Measurements from ENCODE around the gene DLG2.
A peak's percentile ranks its signal among the peaks of the same experiment; 100 is the strongest.

The DLG2 gene

GRCh38 chr11:85595285-85595884, 31.8 kb downstream of the DLG2 start:
- Histone ChIP-seq H3K36me3 (ENCODE audit: control insufficient read depth, low read length) (no peaks in the 10 kb centered on the region), H3K9me2 (replicated peaks; ENCODE audit: control insufficient read depth, low read length) (no peaks in the 10 kb centered on the region), H3F3A (ENCODE audit: control insufficient read depth, insufficient read depth) (no peaks in the 10 kb centered on the region), H4K20me1 (ENCODE audit: control insufficient read depth, insufficient read depth, low read depth, low read length) (no peaks in the 10 kb centered on the region), H3K27ac (ENCODE audit: low read depth, low read length) (no peak overlapping the region), H3K27me3 (ENCODE audit: control insufficient read depth, low read length) (no peaks in the 10 kb centered on the region), H3K4me3 (ENCODE audit: low read length) (no peak overlapping the region), H3K9me3 (ENCODE audit: control insufficient read depth, insufficient read depth, low read length) (no peaks in the 10 kb centered on the region), H3K4me2 (ENCODE audit: low read length) (no peak overlapping the region), H3K4me1 (ENCODE audit: control insufficient read depth, low read length) (no peaks in the 10 kb centered on the region), H3K79me2 (ENCODE audit: control insufficient read depth, low read length) (no peaks in the 10 kb centered on the region)
- TF ChIP-seq, protein P1, sequence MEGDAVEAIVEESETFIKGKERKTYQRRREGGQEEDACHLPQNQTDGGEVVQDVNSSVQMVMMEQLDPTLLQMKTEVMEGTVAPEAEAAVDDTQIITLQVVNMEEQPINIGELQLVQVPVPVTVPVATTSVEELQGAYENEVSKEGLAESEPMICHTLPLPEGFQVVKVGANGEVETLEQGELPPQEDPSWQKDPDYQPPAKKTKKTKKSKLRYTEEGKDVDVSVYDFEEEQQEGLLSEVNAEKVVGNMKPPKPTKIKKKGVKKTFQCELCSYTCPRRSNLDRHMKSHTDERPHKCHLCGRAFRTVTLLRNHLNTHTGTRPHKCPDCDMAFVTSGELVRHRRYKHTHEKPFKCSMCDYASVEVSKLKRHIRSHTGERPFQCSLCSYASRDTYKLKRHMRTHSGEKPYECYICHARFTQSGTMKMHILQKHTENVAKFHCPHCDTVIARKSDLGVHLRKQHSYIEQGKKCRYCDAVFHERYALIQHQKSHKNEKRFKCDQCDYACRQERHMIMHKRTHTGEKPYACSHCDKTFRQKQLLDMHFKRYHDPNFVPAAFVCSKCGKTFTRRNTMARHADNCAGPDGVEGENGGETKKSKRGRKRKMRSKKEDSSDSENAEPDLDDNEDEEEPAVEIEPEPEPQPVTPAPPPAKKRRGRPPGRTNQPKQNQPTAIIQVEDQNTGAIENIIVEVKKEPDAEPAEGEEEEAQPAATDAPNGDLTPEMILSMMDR (IDR thresholded peaks at IDR 0.05; ENCODE audit: low read depth, low read length, poor library complexity, severe bottlenecking): peak; percentile 52
- TF ChIP-seq EZH2phosphoT487 (IDR thresholded peaks at IDR 0.05; ENCODE audit: borderline replicate concordance, low read length): no peak

DNA sequence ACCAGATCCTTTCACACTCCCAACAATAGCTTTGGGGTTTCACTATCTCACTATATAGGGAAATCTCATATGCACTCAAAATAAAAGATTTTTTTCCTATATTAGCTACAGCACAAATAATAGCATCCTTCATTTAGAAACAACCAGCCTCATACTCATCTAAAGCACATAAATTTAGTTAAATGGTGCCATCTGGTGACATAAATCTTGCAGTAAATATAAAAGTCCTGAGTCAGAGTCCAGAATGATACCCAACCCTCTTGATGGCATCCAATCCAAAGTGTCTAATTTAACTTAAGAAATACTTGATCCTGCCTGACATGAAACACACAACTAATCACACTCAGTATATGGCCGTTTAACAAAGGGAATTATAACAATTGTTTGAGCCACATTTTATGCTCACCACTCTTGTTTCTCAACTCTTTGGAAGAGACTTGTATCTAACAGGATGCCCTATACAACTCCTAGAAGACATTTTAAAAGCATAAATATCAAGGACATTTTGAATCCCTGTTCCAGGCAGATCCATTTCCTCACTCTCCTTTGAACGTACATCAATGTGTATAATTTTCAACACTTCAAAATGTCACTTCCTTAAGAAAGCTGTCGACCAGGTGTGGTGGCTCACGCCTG, 36.2 kb downstream of the DLG2 start:
- Histone ChIP-seq H3K9me3 (ENCODE audit: control insufficient read depth, insufficient read depth, low read length) (peaks cover 4% of the 10 kb centered on the region; the same call in 1 of the 2 replicates), H3K4me1 (ENCODE audit: control insufficient read depth, low read length) (no peaks in the 10 kb centered on the region), H3K27ac (ENCODE audit: low read depth, low read length) (no peak overlapping the region), H3K9me2 (replicated peaks; ENCODE audit: control insufficient read depth, low read length) (no peaks in the 10 kb centered on the region), H3K79me2 (ENCODE audit: control insufficient read depth, low read length) (no peaks in the 10 kb centered on the region), H3K4me3 (ENCODE audit: low read length) (no peak overlapping the region), H4K20me1 (ENCODE audit: control insufficient read depth, insufficient read depth, low read depth, low read length) (no peaks in the 10 kb centered on the region), H3F3A (ENCODE audit: control insufficient read depth, insufficient read depth) (no peaks in the 10 kb centered on the region), H3K4me2 (ENCODE audit: low read length) (no peak overlapping the region), H3K27me3 (ENCODE audit: control insufficient read depth, low read length) (no peaks in the 10 kb centered on the region), H3K36me3 (ENCODE audit: control insufficient read depth, low read length) (no peaks in the 10 kb centered on the region)
- no peak for TF ChIP-seq EZH2phosphoT487 (IDR thresholded peaks at IDR 0.05; ENCODE audit: borderline replicate concordance, low read length)
- TF ChIP-seq, protein P1 (IDR thresholded peaks at IDR 0.05; ENCODE audit: low read depth, low read length, poor library complexity, severe bottlenecking): peak; percentile 48

GRCh38 chr11:85589373-85589772, 37.8 kb downstream of the DLG2 start:
- Histone ChIP-seq H3K36me3 (ENCODE audit: control insufficient read depth, low read length) (no peaks in the 10 kb centered on the region), H3K9me3 (ENCODE audit: control insufficient read depth, insufficient read depth, low read length) (peaks cover 4% of the 10 kb centered on the region; the same call in 1 of the 2 replicates), H3K9me2 (replicated peaks; ENCODE audit: control insufficient read depth, low read length) (no peaks in the 10 kb centered on the region), H3F3A (ENCODE audit: control insufficient read depth, insufficient read depth) (no peaks in the 10 kb centered on the region), H3K4me1 (ENCODE audit: control insufficient read depth, low read length) (no peaks in the 10 kb centered on the region), H3K27me3 (ENCODE audit: control insufficient read depth, low read length) (no peaks in the 10 kb centered on the region), H3K27ac (ENCODE audit: low read depth, low read length) (no peak overlapping the region), H3K4me3 (ENCODE audit: low read length) (no peak overlapping the region), H3K4me2 (ENCODE audit: low read length) (no peak overlapping the region), H3K79me2 (ENCODE audit: control insufficient read depth, low read length) (no peaks in the 10 kb centered on the region), H4K20me1 (ENCODE audit: control insufficient read depth, insufficient read depth, low read depth, low read length) (no peaks in the 10 kb centered on the region)
- TF ChIP-seq, protein P1 (IDR thresholded peaks at IDR 0.05; ENCODE audit: low read depth, low read length, poor library complexity, severe bottlenecking): no peak
- no peak for TF ChIP-seq EZH2phosphoT487 (IDR thresholded peaks at IDR 0.05; ENCODE audit: borderline replicate concordance, low read length)

Measured in DOHH2 (cell line).